ENCODE results near the gene ARHGEF17.

Gene ARHGEF17

GRCh38 chr11:73334384-73335203 is 26.5 kb downstream of the ARHGEF17 start:
- DNase-seq: no peak

- DNase-seq: peak; percentile 69
These were observed 27.3 kb downstream of the ARHGEF17 start for GRCh38 chr11:73335204-73335923.

- no peak for DNase-seq
These were observed 29.8 kb downstream of the ARHGEF17 start for GRCh38 chr11:73337846-73338245.

GRCh38 chr11:73338279-73338678 is 30.2 kb downstream of the ARHGEF17 start:
- DNase-seq: no peak

GRCh38 chr11:73340164-73340563 is 32.1 kb downstream of the ARHGEF17 start:
- no peak for DNase-seq

GRCh38 chr11:73342633-73343032 is 34.6 kb downstream of the ARHGEF17 start:
- no peak for DNase-seq

- DNase-seq: no peak
These were observed 35.2 kb downstream of the ARHGEF17 start for GRCh38 chr11:73343076-73343873.

- DNase-seq: no peak
These were observed 36.1 kb downstream of the ARHGEF17 start for GRCh38 chr11:73344191-73344607.

GRCh38 chr11:73345481-73346160 is 37.5 kb downstream of the ARHGEF17 start:
- no peak for DNase-seq

- DNase-seq: no peak
These were observed 38.3 kb downstream of the ARHGEF17 start for GRCh38 chr11:73346186-73346935.

- no peak for DNase-seq
These were observed 39.0 kb downstream of the ARHGEF17 start for GRCh38 chr11:73347067-73347466.

- no peak for DNase-seq
These were observed 40.8 kb downstream of the ARHGEF17 start for GRCh38 chr11:73348838-73349237.

- DNase-seq: no peak
These were observed 41.6 kb downstream of the ARHGEF17 start for GRCh38 chr11:73349633-73350032.

GRCh38 chr11:73350908-73351636 is 43.0 kb downstream of the ARHGEF17 start:
- DNase-seq: peak; percentile 44

GRCh38 chr11:73353422-73353821 is 45.3 kb downstream of the ARHGEF17 start:
- DNase-seq: no peak

- no peak for DNase-seq
These were observed 47.0 kb downstream of the ARHGEF17 start for GRCh38 chr11:73355109-73355508.

GRCh38 chr11:73356979-73357860 is 49.1 kb downstream of the ARHGEF17 start:
- DNase-seq: no peak

GRCh38 chr11:73358071-73358470 is 50.0 kb downstream of the ARHGEF17 start:
- DNase-seq: no peak

- DNase-seq: no peak
These were observed 51.3 kb downstream of the ARHGEF17 start for GRCh38 chr11:73359341-73359740.

Measured in NCI-H1694 (cell line).